EH (cell line): ENCODE results near the gene HOXC11.

Experiments
- DNase-seq: peaks from one replicate; pipeline ENCODE4 v3.0.0-alpha.2; 2015; ENCODE audit warnings: low read depth

Gene HOXC11

GRCh38 chr12:53974084-53975063, 1.4 kb downstream of the HOXC11 start, which contains the start of gene HOTAIR:
Gene HOTAIR (minus strand): TSS chr12:53974954.
- DNase-seq = peak; percentile 75

GRCh38 chr12:53975064-53975471, 2.1 kb downstream of the HOXC11 start:
- peak; percentile 39 for DNase-seq

DNA sequence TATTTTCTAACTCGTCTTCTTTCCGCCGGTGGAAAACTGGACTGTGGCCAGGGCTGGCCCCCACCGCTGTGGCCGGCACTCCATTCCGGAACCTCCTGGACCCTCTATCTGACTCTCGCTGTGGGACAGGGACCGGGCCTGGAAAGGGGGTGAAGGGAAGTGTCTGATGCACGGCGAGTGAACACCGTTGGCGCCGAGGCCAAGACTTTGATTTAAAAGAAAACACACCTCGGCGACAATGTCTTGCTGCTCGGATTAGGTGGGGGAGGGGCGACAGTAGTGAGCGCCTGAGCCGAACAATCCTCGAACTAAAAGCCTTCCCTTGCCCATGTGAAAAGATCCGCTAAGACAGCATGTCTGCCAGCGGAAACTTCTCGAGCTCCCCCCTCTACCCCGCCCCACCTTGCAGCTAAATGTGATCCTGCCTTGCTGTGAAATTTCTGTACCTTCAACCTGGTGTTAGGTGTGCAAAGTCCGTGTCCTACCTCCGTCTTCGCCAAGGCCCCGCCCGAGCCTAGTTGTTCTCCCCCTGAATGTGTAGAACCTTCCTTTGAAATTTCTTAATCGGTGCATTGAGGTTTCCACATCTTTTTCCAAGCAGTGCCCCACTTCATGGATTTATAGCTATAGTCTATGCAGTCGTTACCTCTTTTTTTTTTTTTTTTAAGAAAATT, 2.7 kb downstream of the HOXC11 start:
- DNase-seq = no peak

DNA sequence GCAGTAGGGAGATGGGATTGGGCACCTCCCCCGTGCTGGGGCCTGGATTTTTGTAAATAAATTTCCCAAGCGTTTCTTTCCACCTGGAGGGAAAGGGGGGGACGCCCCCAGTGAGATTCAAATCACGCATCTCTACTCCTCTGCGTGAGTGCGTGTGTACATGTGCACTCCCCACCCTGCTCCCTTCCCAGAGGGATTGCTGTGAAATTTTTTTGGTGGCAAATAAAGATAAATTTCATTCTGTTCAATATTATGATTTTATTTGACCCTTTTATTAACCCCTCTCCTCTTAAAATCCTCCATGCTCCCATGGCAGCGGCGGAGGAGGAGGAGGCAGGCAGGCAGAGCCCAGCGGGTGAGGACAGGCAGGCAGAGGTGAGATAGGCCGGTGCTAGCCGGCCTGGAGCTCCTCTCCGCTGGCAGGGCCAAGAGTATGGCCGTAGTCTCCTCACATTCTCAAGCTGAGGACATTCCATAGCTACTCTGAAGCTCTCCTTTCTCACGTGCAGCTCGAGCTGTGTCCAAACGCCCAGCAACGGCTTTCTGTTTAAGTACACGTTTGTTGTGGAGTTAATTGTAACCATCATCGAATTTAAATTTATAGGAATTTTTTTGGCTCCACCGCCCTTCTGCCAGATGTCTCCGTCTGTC, 3.4 kb downstream of the HOXC11 start:
- DNase-seq = peak; percentile 72

DNA sequence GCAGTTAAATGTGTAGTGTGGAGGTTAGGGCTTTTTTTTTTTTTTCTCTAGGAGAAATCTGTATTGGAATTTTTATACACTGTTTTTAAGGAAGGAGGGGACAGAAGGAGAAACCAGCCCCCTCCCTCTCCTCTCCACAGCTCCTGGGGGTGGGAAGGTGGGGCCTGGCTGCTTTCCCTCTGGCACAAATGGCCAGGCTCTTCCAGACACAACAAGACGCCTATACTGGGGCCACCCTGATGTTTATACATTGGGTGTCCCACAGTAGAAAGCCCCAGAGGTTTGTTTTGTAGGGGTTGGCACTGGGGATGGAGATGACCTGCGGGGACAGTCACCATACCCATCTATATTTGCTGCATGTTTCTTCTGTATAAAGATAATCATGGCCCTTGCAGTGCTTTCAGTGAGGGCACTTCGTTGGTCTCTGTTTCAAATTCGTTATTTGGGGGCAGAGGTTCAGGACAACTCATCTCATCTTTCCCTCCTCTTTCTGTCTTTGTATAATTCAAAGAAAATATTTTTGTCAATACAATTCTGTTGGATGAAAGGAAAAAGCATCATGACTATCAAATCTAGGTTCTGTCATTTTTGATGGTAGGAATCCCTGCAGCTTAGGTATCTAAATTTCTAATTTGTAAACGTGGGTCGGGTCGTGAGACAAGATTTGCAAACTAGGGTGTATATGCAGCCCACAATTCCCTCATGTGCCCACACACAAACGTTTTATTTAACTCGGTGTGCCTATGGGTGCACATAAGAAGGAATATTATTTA, 4.1 kb downstream of the HOXC11 start:
- no peak for DNase-seq

- DNase-seq = no peak
Observed at GRCh38 chr12:53977596-53978445, 4.9 kb downstream of the HOXC11 start.

DNA sequence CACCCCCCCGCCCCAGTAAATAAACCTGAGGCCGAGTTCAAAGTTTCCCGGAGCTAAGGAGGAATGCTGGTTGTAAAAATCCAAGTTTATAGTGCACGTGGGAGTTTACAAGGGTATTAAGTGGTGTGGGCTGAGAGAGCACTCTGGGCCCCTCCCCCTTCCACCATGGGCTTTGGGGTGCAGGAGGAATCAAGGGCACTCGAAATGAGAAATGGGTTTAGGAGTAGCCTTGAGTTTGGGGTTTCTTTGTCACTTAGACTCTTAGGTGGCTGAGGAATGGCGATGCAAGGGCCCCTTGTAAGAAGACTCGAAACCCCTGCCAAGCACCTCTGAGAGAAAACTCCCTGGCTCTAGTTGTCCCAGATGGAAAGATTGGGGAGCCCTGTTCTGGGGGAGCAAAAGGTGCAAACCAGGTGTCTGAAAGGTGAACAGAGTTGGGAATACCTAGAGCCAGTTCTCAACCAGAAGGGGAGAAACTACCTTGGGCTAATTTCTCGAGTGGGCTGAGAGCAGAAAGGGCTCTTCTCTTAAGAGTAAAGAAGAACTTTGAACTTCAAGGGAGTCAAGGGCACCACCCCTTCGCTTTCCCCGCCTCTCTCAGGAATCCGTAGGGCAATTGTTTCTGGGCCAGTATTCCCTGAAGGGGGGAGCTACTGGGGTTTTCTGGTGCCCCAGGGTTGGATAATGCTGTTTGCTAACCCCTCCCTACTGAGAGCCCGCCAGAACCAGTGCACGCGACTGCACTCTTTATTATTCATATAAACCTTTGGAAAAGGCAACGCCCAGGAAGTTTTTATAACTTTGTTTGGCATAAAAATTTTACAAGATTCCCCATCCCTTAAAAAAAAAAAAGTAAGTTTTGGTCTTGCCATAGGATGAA, 5.8 kb downstream of the HOXC11 start:
- DNase-seq = peak; percentile 76

- DNase-seq = peak; percentile 58
Observed at GRCh38 chr12:53980104-53980801, 7.3 kb downstream of the HOXC11 start.

DNA sequence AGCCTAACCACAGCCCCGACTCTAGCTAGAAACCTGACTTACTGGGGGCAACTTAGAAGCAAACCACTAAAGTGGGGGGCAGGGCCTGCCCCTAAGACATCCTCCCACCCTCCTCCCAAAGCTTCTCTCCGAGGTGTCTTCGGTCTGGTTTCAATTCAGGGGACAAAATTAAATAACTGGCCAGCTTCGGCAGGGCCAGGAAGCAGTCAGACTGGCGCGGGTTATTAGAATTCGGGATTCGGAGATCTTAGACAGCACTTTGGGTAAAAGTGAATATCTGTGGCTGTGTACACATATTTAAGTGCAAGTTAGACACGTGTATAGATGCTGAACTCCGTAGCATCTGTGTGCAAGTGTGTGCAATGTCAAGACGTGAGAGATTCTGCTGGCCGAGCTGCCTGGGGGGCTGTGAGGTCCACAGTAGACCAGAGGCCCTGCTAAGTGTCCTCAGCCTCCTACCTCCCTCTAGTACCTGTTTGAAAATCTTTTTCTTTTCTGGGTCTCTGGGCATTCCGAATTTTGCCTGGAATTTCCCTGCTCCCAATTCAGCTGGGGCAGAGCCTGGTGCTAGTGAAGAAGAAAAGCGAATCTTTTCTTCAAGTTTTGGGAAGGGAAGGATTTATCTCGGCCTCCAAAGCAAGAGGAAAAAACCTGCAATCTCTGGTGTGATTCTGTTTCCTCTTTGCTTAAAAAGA, 8.0 kb downstream of the HOXC11 start:
- DNase-seq = peak; percentile 40

- DNase-seq = peak; percentile 60
Observed at GRCh38 chr12:53981634-53982565, 9.0 kb downstream of the HOXC11 start.

DNA sequence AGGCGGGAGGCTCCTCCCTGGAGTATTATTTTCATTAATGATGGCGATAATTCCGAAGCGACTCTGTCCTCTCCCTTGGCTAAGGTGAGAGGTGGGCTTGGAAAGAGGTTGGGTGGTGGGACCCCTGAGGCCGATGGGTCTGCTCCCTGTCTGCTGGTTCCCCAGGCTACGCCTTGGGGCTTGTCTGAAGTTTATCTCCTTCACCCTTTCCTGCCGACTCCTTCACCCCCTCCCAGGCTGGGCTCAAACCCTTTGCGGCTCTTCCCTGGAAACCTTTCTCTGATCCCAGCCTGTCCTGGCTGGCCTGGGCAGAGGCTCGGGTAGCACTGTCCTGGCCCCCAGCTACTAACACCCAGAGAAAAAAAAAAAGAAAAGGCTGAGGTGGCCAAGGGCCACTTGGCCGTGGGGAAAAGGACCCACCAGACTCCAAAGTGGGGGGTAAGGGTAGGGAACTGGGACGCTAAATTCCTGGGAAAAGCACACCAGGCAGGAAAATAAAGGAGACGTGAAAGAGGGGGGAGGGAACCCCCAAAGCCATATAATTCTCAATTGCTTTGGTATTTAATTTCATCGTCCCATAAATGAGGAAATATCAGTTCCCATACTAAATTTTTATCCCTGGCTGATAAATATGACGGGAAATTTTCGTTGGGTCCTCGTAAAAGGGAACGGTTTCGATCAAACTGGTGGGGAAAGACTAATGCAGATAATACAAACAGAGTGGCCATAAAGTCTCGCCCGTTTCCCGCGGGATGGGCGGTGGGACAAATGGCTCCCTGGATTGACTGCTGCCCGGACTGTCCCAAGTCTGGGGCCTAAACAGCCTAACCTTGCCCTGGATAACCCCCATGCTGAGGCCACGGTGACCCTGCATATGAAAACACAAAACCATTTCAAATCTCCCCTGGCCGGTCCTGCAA, 10.0 kb downstream of the HOXC11 start:
- no peak for DNase-seq

GRCh38 chr12:53983568-53983949, 10.6 kb downstream of the HOXC11 start:
- DNase-seq = peak; percentile 36

GRCh38 chr12:53983950-53984572, 11.1 kb downstream of the HOXC11 start:
- peak; percentile 49 for DNase-seq

- DNase-seq = peak; percentile 95
Observed at GRCh38 chr12:53984901-53985691, 12.2 kb downstream of the HOXC11 start, which contains the start of gene HOXC10. Gene HOXC10 (plus strand): TSS chr12:53985146. CDS start chr12:53985260, 114 bp downstream.

DNA sequence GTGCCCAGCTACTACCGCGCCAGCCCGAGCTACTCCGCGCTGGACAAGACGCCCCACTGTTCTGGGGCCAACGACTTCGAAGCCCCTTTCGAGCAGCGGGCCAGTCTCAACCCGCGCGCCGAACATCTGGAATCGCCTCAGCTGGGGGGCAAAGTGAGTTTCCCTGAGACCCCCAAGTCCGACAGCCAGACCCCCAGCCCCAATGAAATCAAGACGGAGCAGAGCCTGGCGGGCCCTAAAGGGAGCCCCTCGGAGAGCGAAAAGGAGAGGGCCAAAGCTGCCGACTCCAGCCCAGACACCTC, 12.7 kb downstream of the HOXC11 start:
- no peak for DNase-seq
